Natural killer cell (primary cell): ENCODE data around the gene CACNG1. TPM values are rescaled to one million over a fixed set of nuclear protein-coding genes. Genes with fewer than 3 reads are reported as not detected.

ENCODE experiments used
- ATAC-seq, 3 donors: fragments of 150-1000 bp in 2 of 3; fragments of 200-7000 bp in 1 of 3; cut with Tn5 transposase; 1 replicate in 1 of 3; 2 replicates in 2 of 3; pipeline ENCODE4 v1.10.0; 2021; ENCODE audit warnings: mild to moderate bottlenecking in 2 of 3, moderate library complexity in 2 of 3
- DNase-seq, 2 donors: peaks; one replicate each; pipeline versions ENCODE4 v3.0.0 to v3.0.0-alpha.2; 2013 to 2021; ENCODE audit warnings: mixed read lengths in 1 of 2
- H3K27ac ChIP-seq: one replicate; pipeline ENCODE4 v1.5.1; 2013; ENCODE audit warnings: mild to moderate bottlenecking, low read length
- H3K27me3 ChIP-seq: one replicate; pipeline ENCODE4 v1.6.1; 2013; ENCODE audit warnings: low read length; ENCODE audit not compliant: control insufficient read depth, insufficient read depth
- H3K36me3 ChIP-seq: one replicate; pipeline ENCODE4 v1.6.1; 2013; ENCODE audit warnings: low read length; ENCODE audit not compliant: control insufficient read depth, insufficient read depth
- H3K4me1 ChIP-seq: one replicate; pipeline ENCODE4 v1.6.1; 2013; ENCODE audit warnings: low read length; ENCODE audit not compliant: control insufficient read depth, insufficient read depth
- H3K4me3 ChIP-seq: one replicate; pipeline ENCODE4 v1.5.1; 2013; ENCODE audit warnings: low read length
- H3K9me3 ChIP-seq: one replicate; pipeline ENCODE4 v1.6.1; 2013; ENCODE audit warnings: low read length; ENCODE audit not compliant: control insufficient read depth, insufficient read depth
- H3K27ac Mint-ChIP-seq, 2 donors: one replicate each; pipeline ENCODE4 v1.8.0; 2022; ENCODE audit warnings: mild to moderate bottlenecking in 2 of 2, mixed read lengths in 2 of 2, moderate library complexity in 1 of 2
- H3K27me3 Mint-ChIP-seq, 2 donors: one replicate each; pipeline ENCODE4 v1.8.0; 2022; ENCODE audit warnings: low read depth in 2 of 2, mixed read lengths in 2 of 2
- H3K36me3 Mint-ChIP-seq: one replicate; pipeline ENCODE4 v1.8.0; 2022; ENCODE audit warnings: mixed read lengths
- H3K4me1 Mint-ChIP-seq, 2 donors: one replicate each; pipeline ENCODE4 v1.8.0; 2022; ENCODE audit warnings: mixed read lengths in 2 of 2
- H3K4me3 Mint-ChIP-seq: one replicate; pipeline ENCODE4 v1.8.0; 2022; ENCODE audit warnings: mild to moderate bottlenecking, moderate library complexity, mixed read lengths
- H3K9me3 Mint-ChIP-seq, 2 donors: one replicate each; pipeline ENCODE4 v1.8.0; 2022; ENCODE audit warnings: mixed read lengths in 2 of 2
- WGBS: methylation state at CpG from one replicate; pipeline ENCODE4 v1.1.7; 2013; ENCODE audit warnings: missing lambda C conversion rate; ENCODE audit not compliant: insufficient coverage; 5-methylcytosine and 5-hydroxymethylcytosine counted together
- intact Hi-C: fragments of 100-400 bp; cut with micrococcal nuclease; formaldehyde crosslinking; loops from one replicate; pipeline ENCODE4 v1.14.2; 2022
- total RNA-seq, 4 donors: library from RNA; stranded (reverse); fragments of 120-200 nt in 1 of 4; gene quantifications; one replicate each; pipeline versions ENCODE4 v1.2.3 to v1.2.4, GENCODE V29; 2013 to 2022
- TF ChIP-seq, protein P1 (sequence below): fragments of 200-600 bp; IDR thresholded peaks from one replicate; pipeline ENCODE4 v1.8.0; 2022; ENCODE audit warnings: antibody characterized with exemption

CACNG1 gene
- total RNA-seq, 3 donors from 2014 or later (not counting 1 experiment from before 2014, with no cell fraction given), result not detected

DNA sequence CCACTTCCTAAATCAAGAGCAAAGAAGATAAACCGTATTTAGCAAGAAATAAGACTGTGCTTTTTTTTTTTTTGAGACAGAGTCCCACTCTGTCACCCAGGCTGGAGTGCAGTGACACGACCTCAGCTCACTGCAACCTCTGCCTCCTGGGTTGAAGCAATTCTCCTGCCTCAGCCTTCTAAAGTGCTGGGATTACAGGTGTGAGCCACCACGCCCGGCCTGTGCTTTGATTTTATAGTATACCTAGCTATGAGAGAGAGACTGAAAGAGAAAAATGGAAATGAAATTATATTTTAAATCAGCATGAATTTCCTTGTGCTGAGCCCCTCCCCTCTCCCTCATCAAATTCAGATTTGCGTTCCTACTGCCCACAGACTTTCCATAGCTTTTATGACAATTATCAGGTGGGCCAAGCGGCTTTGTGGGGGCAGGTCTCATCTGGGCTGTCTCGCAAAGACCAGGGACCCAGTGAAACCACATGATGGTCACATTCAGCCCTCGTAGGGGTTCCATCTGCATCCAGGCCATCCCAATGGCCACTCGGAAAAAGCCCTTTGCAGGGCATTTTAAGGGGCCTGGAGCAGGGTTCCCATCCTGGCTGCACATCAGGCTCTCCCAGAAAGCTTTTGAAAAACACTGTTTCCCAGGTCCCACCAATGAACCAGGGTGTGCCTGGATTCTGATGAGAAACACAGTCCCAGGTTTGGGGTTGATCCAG is 8.5 kb downstream of the CACNG1 start:
- Histone ChIP-seq H3K4me1 (no peaks in the 10 kb centered on the region), H3K27me3 (no peaks in the 10 kb centered on the region), H3K9me3 (peaks cover 20% of the 10 kb centered on the region), H3K27ac (no peak overlapping the region), H3K4me3 (no peak overlapping the region), H3K36me3 (no peaks in the 10 kb centered on the region)
- Mint-ChIP-seq H3K9me3 (peaks cover 2 to 9% of the 10 kb centered on the region in 2 donors), H3K36me3 (peaks cover 12% of the 10 kb centered on the region), H3K4me3 (no peak overlapping the region), H3K4me1 (no peaks in the 10 kb centered on the region), H3K27me3 (no peaks in the 10 kb centered on the region), H3K27ac (no peak overlapping the region)
- WGBS, result 93% methylated on average over 9 of the region's 9 CpGs
- DNase-seq (no peak), ATAC-seq (no peak)
- intact Hi-C loops, result no loop called here
- TF ChIP-seq, protein P1, sequence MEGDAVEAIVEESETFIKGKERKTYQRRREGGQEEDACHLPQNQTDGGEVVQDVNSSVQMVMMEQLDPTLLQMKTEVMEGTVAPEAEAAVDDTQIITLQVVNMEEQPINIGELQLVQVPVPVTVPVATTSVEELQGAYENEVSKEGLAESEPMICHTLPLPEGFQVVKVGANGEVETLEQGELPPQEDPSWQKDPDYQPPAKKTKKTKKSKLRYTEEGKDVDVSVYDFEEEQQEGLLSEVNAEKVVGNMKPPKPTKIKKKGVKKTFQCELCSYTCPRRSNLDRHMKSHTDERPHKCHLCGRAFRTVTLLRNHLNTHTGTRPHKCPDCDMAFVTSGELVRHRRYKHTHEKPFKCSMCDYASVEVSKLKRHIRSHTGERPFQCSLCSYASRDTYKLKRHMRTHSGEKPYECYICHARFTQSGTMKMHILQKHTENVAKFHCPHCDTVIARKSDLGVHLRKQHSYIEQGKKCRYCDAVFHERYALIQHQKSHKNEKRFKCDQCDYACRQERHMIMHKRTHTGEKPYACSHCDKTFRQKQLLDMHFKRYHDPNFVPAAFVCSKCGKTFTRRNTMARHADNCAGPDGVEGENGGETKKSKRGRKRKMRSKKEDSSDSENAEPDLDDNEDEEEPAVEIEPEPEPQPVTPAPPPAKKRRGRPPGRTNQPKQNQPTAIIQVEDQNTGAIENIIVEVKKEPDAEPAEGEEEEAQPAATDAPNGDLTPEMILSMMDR, result no peak

DNA sequence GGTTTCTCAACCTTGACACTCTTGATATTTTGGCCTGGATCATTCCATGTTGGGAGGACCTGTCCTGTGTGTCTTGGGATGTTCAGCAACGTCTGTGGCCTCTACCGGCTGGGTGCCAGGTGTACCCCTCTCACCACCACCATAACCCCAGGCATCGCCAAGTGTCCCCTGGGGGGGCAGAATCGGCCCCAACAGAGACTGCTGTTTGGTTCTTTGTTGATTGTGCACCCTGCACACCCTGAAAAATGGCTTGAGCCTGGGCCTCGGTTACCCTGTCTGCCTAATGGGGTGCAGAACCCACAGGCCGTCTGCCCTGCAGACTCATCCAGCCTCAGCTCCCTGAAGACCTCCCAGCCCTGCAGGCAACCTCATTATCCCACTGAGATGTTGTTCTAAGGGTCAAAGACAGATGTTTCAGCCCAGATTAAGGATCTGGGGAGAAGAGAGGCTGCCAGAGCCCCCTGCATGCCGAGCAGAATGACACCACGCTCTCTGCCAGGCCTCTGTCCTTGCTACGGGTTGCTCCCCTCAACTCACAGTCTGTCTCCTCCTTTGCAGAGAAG is 9.2 kb downstream of the CACNG1 start:
- WGBS, result 94% methylated on average over 9 of the region's 9 CpGs
- Mint-ChIP-seq H3K4me1 (no peaks in the 10 kb centered on the region), H3K27me3 (no peaks in the 10 kb centered on the region), H3K36me3 (peaks cover 5% of the 10 kb centered on the region), H3K4me3 (no peak overlapping the region), H3K9me3 (peaks cover 2 to 6% of the 10 kb centered on the region in 2 donors), H3K27ac (no peak overlapping the region)
- ATAC-seq (no peak), DNase-seq (no peak)
- Histone ChIP-seq H3K27me3 (no peaks in the 10 kb centered on the region), H3K36me3 (no peaks in the 10 kb centered on the region), H3K4me1 (no peaks in the 10 kb centered on the region), H3K9me3 (peaks cover 15% of the 10 kb centered on the region), H3K27ac (no peak overlapping the region), H3K4me3 (no peak overlapping the region)
- TF ChIP-seq, protein P1, result no peak
- intact Hi-C loops, result no loop called here

DNA sequence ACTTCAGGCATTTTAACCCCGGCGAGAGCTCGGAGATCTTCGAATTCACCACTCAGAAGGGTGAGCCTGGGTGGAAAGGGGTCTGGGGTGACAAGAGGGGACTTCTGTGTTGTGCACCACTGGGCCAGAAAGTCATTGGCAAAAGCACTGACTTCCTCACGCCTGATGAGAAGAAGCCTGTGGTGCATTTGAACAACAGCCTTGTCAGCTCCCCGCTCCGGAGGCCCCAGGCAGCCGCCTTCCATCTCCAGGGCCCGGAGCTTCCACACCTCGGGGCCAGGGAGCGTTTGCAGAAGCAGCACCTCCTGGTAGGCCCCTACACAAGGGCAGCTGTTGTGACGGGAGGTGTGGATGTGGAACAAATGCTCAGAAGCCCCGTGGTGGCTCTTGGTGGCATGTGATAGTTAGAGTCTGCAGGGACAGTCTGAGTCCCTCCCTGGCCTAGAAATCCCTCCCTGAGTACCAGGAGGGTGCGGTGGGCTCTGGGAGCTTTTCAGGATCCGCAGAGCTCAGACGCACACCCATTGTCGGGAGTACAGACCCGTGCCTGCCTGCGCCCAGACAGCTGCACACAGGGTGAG is 9.7 kb downstream of the CACNG1 start:
- H3K36me3 ChIP-seq, result no peaks in the 10 kb centered on the region
- intact Hi-C loops, result no loop called here
- WGBS, result 92% methylated on average over 19 of the region's 19 CpGs
- H3K4me3 ChIP-seq, result no peak overlapping the region
- H3K4me1 ChIP-seq, result no peaks in the 10 kb centered on the region
- H3K4me3 Mint-ChIP-seq, result no peak overlapping the region
- DNase-seq, result no peak
- H3K27ac Mint-ChIP-seq, result no peak overlapping the region
- no peaks in the 10 kb centered on the region for H3K27me3 ChIP-seq
- no peaks in the 10 kb centered on the region for H3K27me3 Mint-ChIP-seq
- H3K9me3 ChIP-seq, result peaks cover 12% of the 10 kb centered on the region
- no peaks in the 10 kb centered on the region for H3K4me1 Mint-ChIP-seq
- H3K27ac ChIP-seq, result no peak overlapping the region
- TF ChIP-seq, protein P1, result no peak
- ATAC-seq, result no peak
- H3K36me3 Mint-ChIP-seq, result no peaks in the 10 kb centered on the region
- no peaks in the 10 kb centered on the region for H3K9me3 Mint-ChIP-seq
